ENCODE data around the gene ACTR5.

GRCh38 chr20:38728191-38728781, 20.0 kb upstream of the ACTR5 start:
- TF ChIP-seq CTCF (conservative IDR thresholded peaks at IDR 0.05) (no peak), ZFX (IDR thresholded peaks at IDR 0.05) (no peak)

Measured in C4-2B (cell line).